BJ (cell line): ENCODE data around the gene CHRNA10. TPM values are rescaled to one million over a fixed set of nuclear protein-coding genes. Genes with fewer than 3 reads are reported as not detected.

ENCODE experiments used
- CTCF ChIA-PET: fragments of 350-600 bp; formaldehyde crosslinking; extraction: SDS; loops from one replicate; lab custom pipeline; 2021; ENCODE audit warnings: antibody characterized with exemption, inconsistent platforms; lab: Yijun Ruan, JAX
- POLR2A ChIA-PET: fragments of 300-600 bp; sonication (Branson Sonifier 250); formaldehyde crosslinking; extraction: SDS; loops from one replicate; lab custom pipeline; 2021; ENCODE audit warnings: antibody characterized with exemption; lab: Charles Lee
- DNase-seq: peaks from one replicate; pipeline ENCODE4 v3.0.0-alpha.2; 2011; ENCODE audit warnings: low read depth
- H3K27me3 ChIP-seq: 2 replicates; pipeline ENCODE4 v1.6.0; 2011; ENCODE audit warnings: low read length; ENCODE audit not compliant: control insufficient read depth, insufficient read depth
- H3K36me3 ChIP-seq: 2 replicates; pipeline ENCODE4 v1.5.1; 2011; ENCODE audit warnings: low read length; ENCODE audit not compliant: control insufficient read depth, insufficient read depth
- H3K4me3 ChIP-seq: 2 replicates; pipeline ENCODE4 v1.5.1; 2011; ENCODE audit warnings: low read depth, mild to moderate bottlenecking, control low read depth, low read length
- CTCF ChIP-seq: IDR thresholded peaks from 2 replicates; pipeline ENCODE4 v1.5.1; 2011; ENCODE audit warnings: low read depth, mild to moderate bottlenecking, control low read depth, inconsistent platforms, low read length, moderate library complexity; ENCODE audit not compliant: insufficient read depth
- polyA minus RNA-seq: library from RNA; depleted of rRNA, polyadenylated mRNA; stranded (reverse); fragments of >200 nt; gene quantifications from 2 replicates; pipeline ENCODE4 v1.2.3, GENCODE V29; 2011; rRNA and poly(A)+ RNA removed
- polyA plus RNA-seq: library from polyadenylated mRNA; depleted of rRNA; stranded (reverse); fragments of >200 nt; gene quantifications from 2 replicates; pipeline ENCODE4 v1.2.3, GENCODE V29; 2011; rRNA removed

The CHRNA10 gene
- polyA plus RNA-seq = 0.49 and 0.63 TPM in 2 replicates
- polyA minus RNA-seq = 0.67 and 0.71 TPM in 2 replicates

- no peak for DNase-seq
- CTCF ChIA-PET = no interaction called here
- TF ChIP-seq CTCF = no peak
- POLR2A ChIA-PET = no interaction called here
- no peaks in the 10 kb centered on the region for H3K27me3 ChIP-seq
- H3K36me3 ChIP-seq = peaks cover 38% of the 10 kb centered on the region
- no peak within 1 kb of the TSS for H3K4me3 ChIP-seq
Measured at GRCh38 chr11:3671334-3672254, at the start of gene CHRNA10. CHRNA10 (minus strand) TSS chr11:3671384; CDS start chr11:3671312, 72 bp downstream.

- ChIA-PET CTCF (no interaction called here), POLR2A (no interaction called here)
- Histone ChIP-seq H3K27me3 (no peaks in the 10 kb centered on the region), H3K36me3 (peaks cover 7% of the 10 kb centered on the region), H3K4me3 (no peak overlapping the region)
- no peak for TF ChIP-seq CTCF
- no peak for DNase-seq
Measured at GRCh38 chr11:3712274-3712673, 41.1 kb upstream of the CHRNA10 start.

- no peak for DNase-seq
- CTCF ChIA-PET = interaction anchor here (0.6 to 1.4 kb wide), 6 partner anchors 10 to 783 kb away, joined by 3 to 6 read pairs (median 4); no protein-coding TSS in a partner anchor
Measured at GRCh38 chr11:3710485-3711259, 39.5 kb upstream of the CHRNA10 start.

GRCh38 chr11:3709977-3710376 lies 38.8 kb upstream of the CHRNA10 start:
- TF ChIP-seq CTCF = no peak

More at GRCh38 chr11:3710485-3711259, 39.5 kb upstream of the CHRNA10 start:
- H3K36me3 ChIP-seq = peaks cover 5% of the 10 kb centered on the region
- POLR2A ChIA-PET = interaction anchor here (1.2 kb wide), 1 partner anchor 12 kb away, joined by 4 read pairs; no protein-coding TSS in a partner anchor
- TF ChIP-seq CTCF = no peak
- H3K27me3 ChIP-seq = no peaks in the 10 kb centered on the region
- H3K4me3 ChIP-seq = no peak overlapping the region

More at GRCh38 chr11:3709977-3710376, 38.8 kb upstream of the CHRNA10 start:
- Histone ChIP-seq H3K27me3 (no peaks in the 10 kb centered on the region), H3K36me3 (peaks cover 6% of the 10 kb centered on the region), H3K4me3 (no peak overlapping the region)
- DNase-seq = no peak
- CTCF ChIA-PET = interaction anchor here (1.2 to 1.4 kb wide), 3 partner anchors 10 to 98 kb away, joined by 3 to 6 read pairs (median 4); no protein-coding TSS in a partner anchor
- POLR2A ChIA-PET = no interaction called here
